GM18909 (cell line): ENCODE measurements around the gene OR1M1.
"Not testable (repeated sequence)": the region's sequence is repeated elsewhere in the genome, so short reads cannot be mapped to it uniquely, and the experiment has no call there.

Experiments
- ATAC-seq: cut with Tn5 transposase; IDR thresholded peaks from one replicate; pipeline ENCODE4 v1.9.1; 2021; ENCODE audit warnings: mild to moderate bottlenecking; ENCODE audit not compliant: unreplicated experiment, poor library complexity

The OR1M1 gene, protein sequence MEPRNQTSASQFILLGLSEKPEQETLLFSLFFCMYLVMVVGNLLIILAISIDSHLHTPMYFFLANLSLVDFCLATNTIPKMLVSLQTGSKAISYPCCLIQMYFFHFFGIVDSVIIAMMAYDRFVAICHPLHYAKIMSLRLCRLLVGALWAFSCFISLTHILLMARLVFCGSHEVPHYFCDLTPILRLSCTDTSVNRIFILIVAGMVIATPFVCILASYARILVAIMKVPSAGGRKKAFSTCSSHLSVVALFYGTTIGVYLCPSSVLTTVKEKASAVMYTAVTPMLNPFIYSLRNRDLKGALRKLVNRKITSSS

DNA sequence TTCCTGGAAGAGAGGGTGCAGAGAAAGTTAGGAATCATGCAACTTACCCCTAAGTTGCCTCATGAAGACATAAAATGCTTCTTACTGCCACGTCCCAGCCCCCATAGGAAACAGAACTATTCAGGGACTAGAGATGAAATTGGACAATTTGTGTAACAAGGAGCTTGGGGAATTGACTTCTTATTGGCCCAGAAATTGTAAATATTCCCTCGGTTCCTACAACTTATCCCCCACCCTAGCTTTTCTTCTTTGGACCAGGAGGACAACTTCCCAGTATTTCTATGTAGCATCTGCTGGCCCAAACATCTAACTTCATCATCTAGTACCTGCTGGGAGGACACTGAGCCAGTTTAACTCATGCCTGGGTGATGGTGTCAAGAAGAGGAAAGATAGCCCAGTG is at the start of gene OR1M1:
Gene OR1M1, plus strand, starts transcription at position 301 of the 400 bp plus-strand sequence. CDS start 6,184 bp downstream, outside the sequence.
- ATAC-seq, result no peak

DNA sequence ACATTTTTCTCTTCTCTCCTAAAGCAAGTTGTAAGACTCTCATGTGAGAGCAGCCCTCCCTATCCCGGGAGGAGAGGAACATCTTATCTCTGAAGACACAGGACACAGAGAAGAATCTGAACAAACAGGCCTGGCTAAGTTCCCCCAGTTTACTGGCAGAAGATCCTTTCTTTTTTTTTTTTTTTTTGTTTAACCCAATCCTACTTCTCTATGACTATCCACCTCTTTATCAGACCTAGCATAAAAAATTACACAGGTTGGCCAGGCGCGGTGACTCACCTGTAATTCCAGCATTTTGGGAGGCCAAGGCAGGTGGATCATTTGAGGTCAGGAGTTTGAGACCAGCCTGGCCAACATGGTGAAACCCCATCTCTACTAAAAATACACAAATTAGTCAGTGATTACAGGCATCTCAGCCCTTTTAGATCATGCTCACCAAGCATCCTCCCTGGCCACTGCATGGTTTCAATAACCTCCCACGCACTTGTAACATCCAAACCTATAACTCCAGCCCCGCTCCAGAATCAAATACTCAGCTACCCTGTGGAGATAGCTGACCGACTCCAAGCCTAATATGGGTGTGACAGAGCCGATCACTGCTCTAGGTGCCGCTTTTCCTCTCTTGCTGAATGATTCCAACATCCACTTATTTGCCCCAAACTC is 49.3 kb upstream of the OR1M1 start:
- ATAC-seq, result no peak

DNA sequence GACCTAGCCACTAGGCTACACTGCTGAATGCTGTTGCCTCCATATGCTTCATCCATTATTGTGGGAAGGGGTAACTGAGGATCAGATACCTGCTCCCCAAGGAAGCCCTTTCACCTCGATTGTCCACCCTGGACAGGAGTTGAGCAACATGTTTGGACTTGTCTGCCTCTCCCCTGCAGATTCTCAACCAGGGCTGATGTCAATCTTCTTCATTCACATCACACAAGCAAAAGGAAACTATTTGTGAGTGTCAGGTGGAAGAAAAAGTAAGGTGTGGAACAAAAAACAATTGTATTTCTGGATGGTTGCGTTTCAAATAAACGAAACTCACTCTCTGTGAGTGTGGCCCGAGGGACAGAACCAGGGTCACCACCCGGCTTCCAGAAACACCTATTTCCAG is 47.1 kb upstream of the OR1M1 start:
- no peak for ATAC-seq

DNA sequence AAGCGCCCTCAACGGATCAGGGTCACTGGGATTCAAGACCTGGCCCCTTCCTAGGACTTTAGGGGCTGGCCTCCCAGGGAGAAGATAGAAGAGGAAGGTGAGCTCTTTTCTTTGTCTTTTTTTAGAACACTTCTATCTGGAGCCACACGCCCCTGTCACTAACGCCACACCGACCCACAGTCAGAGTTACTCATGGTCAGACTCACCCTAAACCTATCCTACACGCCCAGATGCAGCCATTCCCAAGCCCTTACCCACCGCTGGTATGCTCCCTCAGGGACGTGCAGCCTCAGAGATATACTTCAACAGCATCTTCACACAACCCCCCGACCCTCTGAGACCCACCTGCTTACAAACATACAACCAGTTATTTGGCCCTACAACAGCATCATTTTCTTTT is 46.7 kb upstream of the OR1M1 start:
- no peak for ATAC-seq

DNA sequence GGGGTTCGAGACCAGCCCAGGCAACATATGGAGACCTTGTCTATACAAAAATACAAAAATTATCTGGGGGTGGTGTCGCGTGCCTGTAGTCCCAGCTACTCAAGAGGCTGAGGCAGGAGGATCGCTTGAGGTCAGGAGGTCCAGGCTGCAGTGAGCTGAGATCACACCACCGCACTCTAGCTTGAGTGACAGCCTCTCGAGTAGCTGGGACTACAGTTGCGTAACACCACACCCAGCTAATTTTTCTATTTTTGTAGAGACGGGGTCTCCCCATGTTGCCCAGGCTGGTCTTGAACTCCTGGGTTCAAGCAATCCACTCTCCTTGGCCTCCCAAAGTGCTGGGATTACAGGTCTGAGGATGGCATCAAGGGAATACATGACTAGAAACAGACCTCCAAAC is 45.8 kb upstream of the OR1M1 start:
- ATAC-seq, result no peak

DNA sequence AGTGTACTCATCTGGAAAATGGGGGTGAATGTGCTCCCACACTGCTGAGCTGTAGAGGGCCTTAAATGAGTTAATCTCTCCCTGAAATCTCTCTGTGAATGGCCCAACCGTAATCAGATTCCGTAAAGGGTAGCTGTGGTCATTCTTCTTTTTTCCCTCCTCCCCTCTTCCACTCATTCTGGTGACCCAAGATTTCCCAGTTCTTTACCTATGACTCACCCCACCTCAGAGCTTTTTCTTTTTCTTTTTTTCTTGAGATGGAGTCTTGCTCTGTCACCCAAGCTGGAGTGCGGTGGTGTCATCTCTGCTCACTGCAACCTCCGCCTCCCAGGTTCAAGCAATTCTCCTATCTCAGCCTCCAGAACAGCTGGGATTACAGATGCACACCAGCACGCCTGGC is 43.3 kb upstream of the OR1M1 start:
- ATAC-seq, result no peak

DNA sequence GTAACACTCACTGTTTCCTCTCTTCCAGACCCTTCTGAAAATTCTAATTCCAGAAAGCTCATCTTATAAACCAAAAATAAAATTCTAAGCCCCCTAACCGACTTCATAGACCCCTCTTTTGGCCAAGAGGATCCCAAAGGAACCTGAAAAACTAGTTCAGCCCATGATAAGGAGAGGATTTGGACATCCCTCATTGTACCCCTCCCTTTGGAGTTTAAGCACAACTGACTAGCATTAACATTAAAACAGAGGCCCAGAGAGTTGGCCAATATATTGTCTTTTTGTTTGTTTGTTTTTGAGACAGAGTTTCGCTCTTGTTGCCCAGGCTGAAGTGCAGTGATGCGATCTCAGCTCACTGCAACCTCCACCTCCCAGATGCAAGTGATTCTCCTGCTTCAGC is 42.4 kb upstream of the OR1M1 start:
- no peak for ATAC-seq

DNA sequence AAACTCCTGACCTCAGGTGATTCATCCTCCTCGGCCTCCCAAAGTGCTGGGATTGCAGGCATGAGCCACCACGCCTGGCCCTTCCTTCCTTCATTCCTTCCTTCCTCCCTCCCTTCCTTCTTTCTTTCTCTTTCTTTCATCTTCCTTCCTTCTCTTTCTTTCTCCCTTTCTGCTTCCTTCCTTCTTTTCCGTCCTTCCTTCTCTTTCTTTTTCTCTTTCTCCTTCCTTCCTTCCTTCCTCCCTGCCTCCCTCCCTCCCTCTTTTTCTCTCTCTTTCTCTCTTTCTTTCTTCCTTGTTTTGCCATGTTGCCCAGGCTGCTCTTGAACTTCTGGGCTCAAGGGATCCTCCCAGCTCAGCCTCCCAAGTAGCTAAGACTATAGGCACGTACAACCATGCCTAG is 40.2 kb upstream of the OR1M1 start:
- no peak for ATAC-seq

DNA sequence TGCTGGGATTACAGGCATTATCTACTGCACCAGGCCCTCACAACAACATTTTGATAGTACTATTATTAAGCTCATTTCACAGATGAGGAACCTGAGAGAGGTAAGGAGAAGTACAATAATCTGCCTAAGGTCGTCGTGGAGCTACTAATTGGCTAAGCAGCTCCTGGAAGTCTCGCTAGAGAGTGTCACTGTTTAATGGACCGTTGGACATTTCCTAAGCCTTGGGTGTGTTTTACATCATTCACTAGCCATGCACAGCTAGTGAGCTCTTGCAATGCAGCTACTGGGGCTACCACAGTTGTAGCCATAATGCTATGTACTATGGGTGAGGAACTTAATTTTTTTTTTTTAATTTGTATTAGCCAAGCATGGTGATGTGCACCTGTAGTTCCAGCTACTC is 34.0 kb upstream of the OR1M1 start:
- ATAC-seq, result no peak

DNA sequence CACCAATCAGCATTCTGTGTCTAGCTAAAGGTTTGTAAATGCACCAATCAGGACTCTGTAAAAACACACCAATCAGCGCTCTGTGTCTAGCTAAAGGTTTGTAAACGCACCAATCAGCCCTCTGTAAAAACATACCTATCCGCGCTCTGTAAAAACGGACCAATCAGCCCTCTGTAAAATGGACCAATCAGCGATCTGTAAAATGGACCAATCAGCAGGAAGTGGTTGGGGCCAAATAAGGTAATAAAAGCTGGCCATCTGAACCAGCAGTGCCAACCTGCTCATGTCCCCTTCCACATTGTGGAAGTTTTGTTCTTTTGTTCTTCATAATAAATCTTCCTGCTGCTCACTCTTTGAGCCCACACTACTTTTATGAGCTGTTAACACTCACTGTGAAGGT is 33.2 kb upstream of the OR1M1 start:
- ATAC-seq, result not testable (repeated sequence)

DNA sequence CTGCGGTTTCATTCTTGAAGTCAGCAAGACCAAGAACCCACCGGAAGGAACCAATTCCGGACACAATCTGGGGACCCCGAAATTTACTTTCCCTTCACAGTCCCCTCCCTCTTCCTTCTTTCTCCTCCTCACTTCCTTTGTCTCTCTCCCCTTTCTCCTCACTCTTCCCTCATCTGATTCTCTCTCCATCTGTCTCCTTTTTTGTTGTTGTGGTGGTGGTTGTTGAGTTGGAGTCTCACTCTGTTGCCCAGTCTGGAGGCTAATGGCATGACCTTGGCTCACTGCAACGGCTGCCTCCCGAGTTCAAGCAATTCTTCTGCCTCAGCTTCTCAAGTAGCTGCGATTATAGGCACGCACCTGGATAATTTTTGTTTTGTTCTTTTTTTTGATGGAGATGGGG is 32.7 kb upstream of the OR1M1 start:
- ATAC-seq, result no peak

DNA sequence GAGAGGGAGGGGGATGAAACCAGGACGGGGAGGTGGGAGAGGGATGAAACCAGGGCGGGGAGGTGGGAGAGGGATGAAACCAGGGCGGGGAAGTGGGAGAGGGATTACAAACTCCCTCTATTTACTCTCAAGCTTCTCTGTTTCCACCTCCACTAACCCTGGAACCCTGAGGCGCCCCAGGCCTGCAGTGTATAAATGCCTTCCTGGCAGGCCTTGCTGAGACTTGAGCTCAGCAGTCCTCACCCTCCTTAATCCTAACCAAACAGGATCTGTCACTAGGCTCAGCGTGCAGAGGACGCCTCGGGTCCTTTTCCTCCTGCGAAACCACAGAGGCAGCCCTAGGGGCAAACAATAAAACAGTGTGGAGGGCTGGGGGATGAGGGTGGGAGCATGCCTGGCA is 32.1 kb upstream of the OR1M1 start:
- no peak for ATAC-seq

DNA sequence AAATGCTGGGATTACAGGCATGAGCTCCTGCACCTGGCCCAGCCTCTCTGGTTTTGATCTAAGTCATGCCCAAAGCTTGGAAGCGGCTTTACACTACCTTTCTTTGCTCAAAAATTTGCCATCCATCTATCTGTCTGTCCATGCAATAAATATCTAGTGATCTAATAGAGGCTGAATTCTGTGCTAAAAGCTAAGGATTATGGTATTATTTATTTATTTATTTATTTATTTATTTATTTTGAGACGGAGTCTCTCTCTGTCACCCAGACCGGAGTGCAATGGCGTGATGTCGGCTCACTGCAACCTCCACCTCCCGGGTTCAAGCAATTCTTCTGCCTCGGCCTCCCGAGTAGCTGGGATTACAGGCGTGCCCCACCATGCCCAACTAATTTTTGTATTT is 30.7 kb upstream of the OR1M1 start:
- not testable (repeated sequence) for ATAC-seq

DNA sequence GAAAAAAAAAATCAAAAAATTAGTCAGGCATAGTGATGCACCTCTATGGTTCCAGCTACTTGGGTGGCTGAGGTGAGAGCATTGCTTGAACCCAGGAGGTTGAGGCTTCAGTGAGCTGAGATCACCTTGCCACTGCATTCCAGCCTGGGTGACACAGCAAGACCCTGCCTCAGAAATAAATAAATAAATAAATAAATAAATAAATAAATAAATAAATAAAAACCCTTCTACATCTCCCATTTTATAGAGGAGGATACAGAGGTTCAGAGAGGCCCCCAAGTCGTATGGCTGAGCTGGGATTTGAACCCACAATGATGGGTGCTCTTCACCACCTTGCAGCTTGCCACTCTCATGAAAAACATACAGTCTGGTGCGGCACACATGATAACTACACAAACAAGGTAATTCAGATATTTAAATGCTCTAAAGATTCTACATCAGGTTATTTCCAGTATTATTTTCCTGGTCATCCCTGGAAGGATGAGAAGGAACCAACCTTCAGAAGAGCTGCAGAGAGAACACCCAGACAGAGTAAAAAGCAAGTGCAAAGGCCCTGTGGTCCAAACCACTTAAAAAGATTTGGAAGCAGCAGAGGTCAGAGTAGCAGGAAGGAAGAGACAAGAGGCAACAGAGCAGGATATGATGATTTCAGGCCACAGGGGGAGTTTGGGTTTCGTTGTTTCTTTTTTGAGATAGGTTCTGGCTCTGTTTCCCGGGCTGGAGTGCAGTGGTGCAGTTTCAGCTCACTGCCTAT is 29.2 kb upstream of the OR1M1 start:
- no peak for ATAC-seq

DNA sequence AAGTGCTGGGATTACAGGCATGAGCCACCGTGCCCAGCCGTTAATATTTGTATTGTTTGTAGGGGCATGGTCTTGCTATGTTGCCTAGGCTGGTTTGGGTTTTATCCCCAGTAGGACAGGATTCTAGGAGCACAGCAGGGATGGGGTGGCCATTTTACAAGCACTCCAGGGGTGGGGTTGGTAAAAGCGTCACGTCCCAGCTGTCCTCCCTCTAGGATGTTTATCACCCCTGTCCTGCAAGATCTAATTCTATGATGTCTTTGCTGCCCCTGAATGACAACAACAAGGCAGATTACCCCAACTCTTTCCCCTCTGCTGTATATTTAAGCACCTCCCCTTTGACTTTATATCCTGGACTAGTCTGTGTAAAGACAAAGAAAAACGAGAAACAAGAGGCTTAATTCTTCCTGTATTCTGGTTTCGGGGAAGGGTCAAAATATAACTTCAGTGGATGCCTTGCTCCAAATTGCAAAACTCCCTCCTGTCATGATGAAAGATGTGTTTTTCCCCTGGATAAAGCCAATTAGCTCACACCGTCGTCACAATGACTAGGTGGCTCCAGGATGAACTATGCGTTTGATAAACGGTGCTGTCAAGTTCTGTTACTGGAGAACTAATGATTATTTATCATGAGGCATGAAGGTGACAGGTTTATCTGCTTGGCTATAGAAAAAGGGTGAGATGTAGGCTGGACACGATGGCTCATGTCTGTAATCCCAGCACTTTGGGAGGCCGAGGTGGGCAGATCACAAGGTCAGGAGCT is 27.8 kb upstream of the OR1M1 start:
- ATAC-seq, result no peak

DNA sequence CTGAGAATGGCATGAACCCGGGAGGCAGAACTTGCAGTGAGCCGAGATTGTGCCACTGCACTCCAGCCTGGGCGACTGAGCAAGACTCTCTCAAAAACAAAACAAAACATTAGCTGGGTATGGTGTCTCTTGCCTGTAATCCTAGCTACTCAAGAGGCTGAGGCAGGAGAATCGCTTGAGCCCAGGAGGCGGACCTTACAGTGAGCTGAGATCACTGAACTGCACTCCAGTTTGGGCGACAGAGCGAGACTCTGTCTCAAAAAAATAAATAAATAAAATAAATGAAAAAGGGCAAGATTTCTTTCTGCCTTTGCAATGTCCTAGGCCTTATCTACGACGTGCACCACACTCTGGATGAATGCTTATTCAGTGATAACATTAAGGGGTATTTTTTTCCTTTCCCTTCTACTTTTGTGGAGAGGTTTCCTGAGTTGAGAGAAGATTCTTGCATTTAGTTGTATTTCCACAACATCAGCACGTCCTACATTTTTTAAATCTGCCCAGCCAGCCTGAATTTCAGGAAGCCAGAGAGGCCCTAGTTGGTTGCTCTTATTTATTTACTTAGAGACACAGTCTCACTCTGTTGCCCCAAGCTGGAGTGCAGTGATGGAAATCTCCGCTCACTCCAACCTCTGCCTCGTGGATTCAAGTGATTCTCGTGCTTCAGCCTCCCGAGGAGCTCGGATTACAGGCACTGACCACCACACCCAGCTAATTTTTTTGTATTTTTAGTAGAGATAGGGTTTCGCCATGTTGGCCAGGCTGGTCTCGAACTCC is 26.1 kb upstream of the OR1M1 start:
- no peak for ATAC-seq

DNA sequence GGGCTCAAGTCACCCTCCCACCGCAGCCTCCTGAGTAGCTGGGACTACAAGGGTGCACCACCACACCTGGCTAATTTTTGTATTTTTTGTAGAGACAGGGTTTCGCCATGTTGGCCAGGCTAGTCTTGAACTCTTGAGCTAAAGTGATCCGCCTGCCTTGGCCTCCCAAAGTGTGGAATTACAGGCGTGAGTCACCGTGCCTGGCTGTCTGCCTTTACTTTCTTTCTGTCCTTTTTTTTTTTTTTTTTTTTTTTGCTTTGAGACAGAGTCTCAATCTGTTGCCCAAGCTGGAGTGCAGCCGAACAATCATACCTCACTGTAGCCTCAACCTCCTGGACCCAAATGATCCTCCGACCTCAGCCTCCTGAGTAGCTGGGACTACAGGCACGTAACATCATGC is 25.0 kb upstream of the OR1M1 start:
- ATAC-seq, result no peak

DNA sequence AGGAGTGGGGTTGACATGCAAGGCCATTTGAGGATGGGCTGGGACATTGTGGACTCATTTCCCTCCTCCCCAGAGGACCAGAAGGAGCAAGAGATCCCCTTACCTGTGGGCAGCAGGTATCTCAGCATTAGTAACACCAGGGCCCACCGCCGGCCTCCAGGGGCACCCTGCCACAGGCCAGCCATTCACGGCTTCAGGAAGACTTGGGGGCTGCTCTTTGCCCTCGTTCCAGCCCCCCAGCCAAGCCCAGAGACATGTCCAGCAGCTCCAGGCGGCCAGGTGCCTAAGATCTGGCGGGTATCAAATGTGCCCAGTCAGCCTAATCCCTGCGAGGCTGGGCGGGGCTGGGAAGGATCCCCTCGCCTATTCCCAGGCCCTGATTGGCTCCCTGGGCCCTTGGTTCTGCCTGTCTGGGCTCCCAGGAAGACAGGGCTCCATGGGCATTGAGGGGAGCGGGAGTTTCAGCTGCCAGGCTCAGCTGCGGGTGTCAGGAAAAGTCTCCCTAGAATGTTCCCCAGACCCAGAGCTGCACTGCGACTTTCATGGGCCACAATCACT is 21.3 kb upstream of the OR1M1 start:
- no peak for ATAC-seq

DNA sequence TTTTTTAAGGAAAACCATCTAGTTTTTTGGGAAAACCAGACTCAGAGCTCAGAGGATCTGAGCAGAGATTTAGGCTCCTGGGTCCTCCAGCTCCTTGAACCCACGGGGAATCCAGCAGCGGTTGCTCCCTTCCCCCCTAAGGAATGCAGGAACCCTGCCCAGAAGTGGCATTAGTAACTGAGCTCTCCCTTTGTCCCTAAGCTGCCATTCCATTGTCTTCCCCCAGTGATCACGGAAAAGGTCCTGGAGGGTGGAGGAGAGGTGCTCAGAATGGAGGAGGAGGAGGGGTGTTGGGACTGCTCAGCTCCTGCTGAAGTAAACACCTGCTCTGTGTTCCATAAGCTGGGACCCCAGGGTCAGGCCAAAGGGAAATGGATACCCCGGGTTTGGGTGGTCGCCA is 16.8 kb upstream of the OR1M1 start:
- no peak for ATAC-seq

DNA sequence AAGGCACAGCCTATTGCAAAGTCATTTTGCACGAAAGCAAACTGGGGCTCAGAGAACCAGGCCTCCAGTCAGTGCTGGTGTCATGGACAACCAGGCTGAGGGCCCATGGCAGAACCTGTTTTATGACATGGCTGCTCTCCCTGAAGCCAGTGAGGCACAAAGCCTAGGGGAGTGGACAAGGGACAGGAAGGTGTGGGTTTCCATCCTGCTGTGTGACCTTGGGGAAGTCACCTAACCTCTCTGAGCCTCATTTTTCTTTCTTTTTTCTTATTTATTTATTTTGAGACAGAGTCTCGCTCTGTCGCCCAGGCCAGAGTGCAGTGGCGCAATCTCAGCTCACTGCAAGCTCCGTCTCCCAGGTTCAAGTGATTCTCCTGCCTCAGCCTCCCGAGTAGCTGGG is 15.1 kb upstream of the OR1M1 start:
- ATAC-seq, result not testable (repeated sequence)
